ENCODE data around the gene EBI3.
"Not testable (repeated sequence)": the region's sequence is repeated elsewhere in the genome, so short reads cannot be mapped to it uniquely, and the experiment has no call there.

EBI3 gene

GRCh38 chr19:4229179-4229931 is at the start of gene EBI3:
Gene EBI3 (plus strand): TSS chr19:4229523. CDS start chr19:4229551, 28 bp downstream.
- DNase-seq = peak; percentile 50

- no peak for DNase-seq
Observed at GRCh38 chr19:4181053-4181508, 48.2 kb upstream of the EBI3 start.

GRCh38 chr19:4182084-4182810 is 47.1 kb upstream of the EBI3 start, which contains the start of the genes ANKRD24 and SIRT6:
Gene ANKRD24 (plus strand): TSS chr19:4182689. CDS start chr19:4186426, 3,737 bp downstream.
Gene SIRT6 (minus strand): TSS chr19:4182563. CDS start chr19:4182539, 24 bp downstream.
- DNase-seq = peak; percentile 94

- no peak for DNase-seq
Observed at GRCh38 chr19:4183967-4184717, 45.2 kb upstream of the EBI3 start.

- no peak for DNase-seq
Observed at GRCh38 chr19:4184718-4185352, 44.5 kb upstream of the EBI3 start.

GRCh38 chr19:4185413-4186086 is 43.8 kb upstream of the EBI3 start:
- DNase-seq = no peak

GRCh38 chr19:4186087-4186993 is 43.0 kb upstream of the EBI3 start:
- DNase-seq = peak; percentile 65

- DNase-seq = no peak
Observed at GRCh38 chr19:4187313-4188122, 41.8 kb upstream of the EBI3 start.

- no peak for DNase-seq
Observed at GRCh38 chr19:4189641-4190040, 39.7 kb upstream of the EBI3 start.

- not testable (repeated sequence) for DNase-seq
Observed at GRCh38 chr19:4192537-4192936, 36.8 kb upstream of the EBI3 start.

- DNase-seq = no peak
Observed at GRCh38 chr19:4194353-4194752, 35.0 kb upstream of the EBI3 start.

- DNase-seq = no peak
Observed at GRCh38 chr19:4196009-4196408, 33.3 kb upstream of the EBI3 start.

GRCh38 chr19:4196587-4197148 is 32.7 kb upstream of the EBI3 start:
- DNase-seq = no peak

GRCh38 chr19:4197228-4197624 is 32.1 kb upstream of the EBI3 start:
- DNase-seq = no peak

- DNase-seq = no peak
Observed at GRCh38 chr19:4197625-4198466, 31.5 kb upstream of the EBI3 start.

- DNase-seq = no peak
Observed at GRCh38 chr19:4198467-4199126, 30.7 kb upstream of the EBI3 start.

GRCh38 chr19:4199699-4200293 is 29.5 kb upstream of the EBI3 start:
- no peak for DNase-seq

Measured in fibroblast of upper back skin (primary cell).